GM23338 (cell line): Measurements from ENCODE around the gene MYDGF. TPM values are rescaled to one million over a fixed set of nuclear protein-coding genes. Genes with fewer than 3 reads are reported as not detected.

Experiments
- ATAC-seq: fragments of 200-7000 bp; cut with Tn5 transposase; 3 replicates; pipeline ENCODE4 v1.9.1; 2020
- DNase-seq: peaks from one replicate; pipeline ENCODE4 v3.0.0-alpha.2; 2015; ENCODE audit warnings: low spot score
- H2AFZ ChIP-seq: fragments of 200-600 bp; sonication (generic); 2 replicates; pipeline ENCODE4 v1.8.0; 2016; ENCODE audit warnings: antibody characterized with exemption, mild to moderate bottlenecking, moderate library complexity
- H3F3A ChIP-seq: fragments of 200-600 bp; sonication (generic); replicated peaks from 2 replicates; pipeline ENCODE4 v1.8.0; 2017; ENCODE audit warnings: antibody characterized with exemption, mixed run types, low read depth
- H3K27ac ChIP-seq: fragments of 200-600 bp; sonication (generic); 2 replicates; pipeline ENCODE4 v1.6.1; 2016; ENCODE audit warnings: low read depth
- H3K27me3 ChIP-seq: fragments of 200-600 bp; sonication (generic); 2 replicates; pipeline ENCODE4 v1.8.0; 2016; ENCODE audit warnings: mild to moderate bottlenecking, mixed run types, moderate library complexity; ENCODE audit not compliant: insufficient read depth
- H3K36me3 ChIP-seq: fragments of 200-600 bp; sonication (generic); 2 replicates; pipeline ENCODE4 v1.8.0; 2016; ENCODE audit warnings: mild to moderate bottlenecking; ENCODE audit not compliant: insufficient read depth
- H3K4me1 ChIP-seq: fragments of 200-600 bp; sonication (generic); 2 replicates; pipeline ENCODE4 v1.8.0; 2016; ENCODE audit warnings: mild to moderate bottlenecking, moderate library complexity; ENCODE audit not compliant: insufficient read depth
- H3K4me2 ChIP-seq: fragments of 200-600 bp; sonication (generic); 2 replicates; pipeline ENCODE4 v1.7.1; 2017; ENCODE audit warnings: mixed run types
- H3K4me3 ChIP-seq: fragments of 200-600 bp; sonication (generic); 2 replicates; pipeline ENCODE4 v1.6.1; 2016; ENCODE audit warnings: mixed run types
- H3K79me2 ChIP-seq: fragments of 200-600 bp; sonication (generic); replicated peaks from 2 replicates; pipeline ENCODE4 v1.8.0; 2017; ENCODE audit warnings: mild to moderate bottlenecking; ENCODE audit not compliant: insufficient read depth
- H3K9me2 ChIP-seq: fragments of 200-600 bp; sonication (generic); 2 replicates; pipeline ENCODE4 v1.8.0; 2017; ENCODE audit not compliant: insufficient read depth
- H4K20me1 ChIP-seq: fragments of 200-600 bp; sonication (generic); replicated peaks from 2 replicates; pipeline ENCODE4 v1.8.0; 2017; ENCODE audit warnings: mild to moderate bottlenecking; ENCODE audit not compliant: insufficient read depth
- H3K27ac Mint-ChIP-seq: 2 replicates; pipeline ENCODE4 v1.8.0; 2020; ENCODE audit warnings: inconsistent platforms, mild to moderate bottlenecking, moderate library complexity, mixed read lengths
- H3K27me3 Mint-ChIP-seq: 3 replicates; pipeline ENCODE4 v1.8.0; 2022; ENCODE audit warnings: low read depth, mild to moderate bottlenecking, moderate library complexity, mixed read lengths, inconsistent platforms; ENCODE audit not compliant: insufficient read depth, poor library complexity
- H3K36me3 Mint-ChIP-seq: 3 replicates; pipeline ENCODE4 v1.8.0; 2021; ENCODE audit warnings: low read depth, mild to moderate bottlenecking, inconsistent platforms, moderate library complexity, mixed read lengths
- H3K4me1 Mint-ChIP-seq: 3 replicates; pipeline ENCODE4 v1.8.0; 2020; ENCODE audit warnings: mild to moderate bottlenecking, inconsistent platforms, mixed read lengths
- H3K4me3 Mint-ChIP-seq: 3 replicates; pipeline ENCODE4 v1.8.0; 2021; ENCODE audit warnings: moderate library complexity, mild to moderate bottlenecking, inconsistent platforms, mixed read lengths
- H3K9me3 Mint-ChIP-seq: 3 replicates; pipeline ENCODE4 v1.8.0; 2020; ENCODE audit warnings: moderate library complexity, mild to moderate bottlenecking, inconsistent platforms, mixed read lengths
- CREB1 ChIP-seq: fragments of 250-450 bp; sonication (Bioruptor Pico); IDR thresholded peaks from 2 replicates; pipeline ENCODE4 v1.5.0; 2020; ENCODE audit warnings: low read depth, mild to moderate bottlenecking, moderate library complexity
- EZH2 ChIP-seq: fragments of 200-600 bp; sonication (generic); IDR thresholded peaks from one replicate; pipeline ENCODE4 v1.8.0; 2017; ENCODE audit warnings: antibody characterized with exemption, mild to moderate bottlenecking, low read depth; ENCODE audit not compliant: unreplicated experiment
- JUNB ChIP-seq: IDR thresholded peaks from one replicate; pipeline ENCODE4 v1.6.1; 2016; ENCODE audit warnings: antibody characterized with exemption; ENCODE audit not compliant: unreplicated experiment
- NANOG ChIP-seq: IDR thresholded peaks from 2 replicates; pipeline ENCODE4 v1.6.1; 2016; ENCODE audit warnings: antibody characterized with exemption, borderline replicate concordance
- POLR2AphosphoS5 ChIP-seq: IDR thresholded peaks from 2 replicates; pipeline ENCODE4 v1.6.1; 2016; ENCODE audit warnings: antibody characterized with exemption, low read depth
- STAT1 ChIP-seq: IDR thresholded peaks from one replicate; pipeline ENCODE4 v1.6.1; 2016; ENCODE audit warnings: antibody characterized with exemption; ENCODE audit not compliant: unreplicated experiment
- ZNF114 ChIP-seq: fragments of 250-450 bp; sonication (Bioruptor Pico); IDR thresholded peaks from 2 replicates; pipeline ENCODE4 v1.5.0; 2020; ENCODE audit warnings: mild to moderate bottlenecking, moderate library complexity
- ZNF331 ChIP-seq: fragments of 250-450 bp; sonication (Bioruptor Pico); IDR thresholded peaks from 2 replicates; pipeline ENCODE4 v1.5.0; 2020; ENCODE audit warnings: low read depth, mild to moderate bottlenecking, moderate library complexity
- polyA plus RNA-seq: library from polyadenylated mRNA; unstranded; fragments of >200 nt; fragmentation: Nextera tagmentation; extraction: Ambion mirVana; gene quantifications from 2 replicates; pipeline ENCODE4 v1.2.1, GENCODE V29; 2016
- total RNA-seq: library from RNA; depleted of rRNA; stranded (reverse); fragments of >200 nt; shearing (Covaris generic); gene quantifications from 2 replicates; pipeline ENCODE4 v1.2.3, GENCODE V29; 2014
- TF ChIP-seq, protein P1 (sequence below), 2 experiments: fragments of 200-600 bp in 1 of 2; sonication (generic) in 1 of 2; conservative IDR thresholded peaks; 2 replicates each; pipeline versions ENCODE4 v1.5.1 to v1.6.1; 2016 to 2017; ENCODE audit warnings: antibody characterized with exemption in 2 of 2, low read depth in 2 of 2, mild to moderate bottlenecking in 2 of 2, moderate library complexity in 1 of 2
- TF ChIP-seq, protein P2 (sequence below): IDR thresholded peaks from one replicate; pipeline ENCODE4 v1.6.1; 2018; ENCODE audit warnings: antibody characterized with exemption; ENCODE audit not compliant: unreplicated experiment
- TF ChIP-seq, protein P3 (sequence below): IDR thresholded peaks from 2 replicates; pipeline ENCODE4 v1.6.1; 2016; ENCODE audit warnings: antibody characterized with exemption

Gene MYDGF
- total and polyA plus RNA-seq, 2 experiments from 2014 or later, result 42.3 to 99.5 TPM

DNA sequence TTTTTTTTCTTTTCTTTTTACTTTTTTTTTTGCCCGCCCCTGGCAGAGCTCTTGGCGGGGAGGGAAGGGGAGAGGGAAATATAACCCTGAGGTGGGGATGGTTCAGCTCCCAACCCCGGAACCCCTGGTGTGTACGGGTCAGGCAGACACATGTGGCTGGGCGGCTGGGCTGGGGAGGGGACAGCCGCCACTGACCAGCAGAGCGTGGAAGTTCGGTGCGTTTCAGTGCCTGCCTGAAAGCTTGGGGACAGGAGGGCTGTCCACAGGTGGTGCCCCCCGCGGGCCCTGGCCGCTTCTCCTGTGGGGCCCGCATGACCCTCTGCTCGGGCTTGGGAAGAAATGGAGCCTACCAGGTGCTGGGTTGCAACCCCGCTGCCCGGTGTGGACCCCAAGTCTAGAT is 5.2 kb upstream of the MYDGF start:
- Histone ChIP-seq H3K36me3 (no peaks in the 10 kb centered on the region), H3K9me2 (no peaks in the 10 kb centered on the region), H4K20me1 (peaks cover 2% of the 10 kb centered on the region; the same call in 1 of the 2 replicates), H3K4me2 (no peak overlapping the region), H3F3A (peaks cover 27% of the 10 kb centered on the region; the same call in 1 of the 2 replicates), H2AFZ (no peak overlapping the region), H3K27me3 (no peaks in the 10 kb centered on the region), H3K27ac (no peak overlapping the region), H3K79me2 (no peaks in the 10 kb centered on the region), H3K4me3 (no peak overlapping the region), H3K4me1 (0 out of 2 replicates have a peak, but pooled peaks cover 4% of the 10 kb centered on the region)
- H3K4me3 Mint-ChIP-seq, result no peak overlapping the region
- ATAC-seq (no peak), DNase-seq (no peak)
- H3K27me3 Mint-ChIP-seq, result peaks cover 19% of the 10 kb centered on the region
- peaks cover 2% of the 10 kb centered on the region; the same call in 1 of the 3 replicates for H3K9me3 Mint-ChIP-seq
- no peak overlapping the region for H3K27ac Mint-ChIP-seq
- TF ChIP-seq ZNF331 (CRISPR knock-in tag) (no peak), STAT1 (no peak), POLR2AphosphoS5 (no peak)
- TF ChIP-seq, protein P1, sequence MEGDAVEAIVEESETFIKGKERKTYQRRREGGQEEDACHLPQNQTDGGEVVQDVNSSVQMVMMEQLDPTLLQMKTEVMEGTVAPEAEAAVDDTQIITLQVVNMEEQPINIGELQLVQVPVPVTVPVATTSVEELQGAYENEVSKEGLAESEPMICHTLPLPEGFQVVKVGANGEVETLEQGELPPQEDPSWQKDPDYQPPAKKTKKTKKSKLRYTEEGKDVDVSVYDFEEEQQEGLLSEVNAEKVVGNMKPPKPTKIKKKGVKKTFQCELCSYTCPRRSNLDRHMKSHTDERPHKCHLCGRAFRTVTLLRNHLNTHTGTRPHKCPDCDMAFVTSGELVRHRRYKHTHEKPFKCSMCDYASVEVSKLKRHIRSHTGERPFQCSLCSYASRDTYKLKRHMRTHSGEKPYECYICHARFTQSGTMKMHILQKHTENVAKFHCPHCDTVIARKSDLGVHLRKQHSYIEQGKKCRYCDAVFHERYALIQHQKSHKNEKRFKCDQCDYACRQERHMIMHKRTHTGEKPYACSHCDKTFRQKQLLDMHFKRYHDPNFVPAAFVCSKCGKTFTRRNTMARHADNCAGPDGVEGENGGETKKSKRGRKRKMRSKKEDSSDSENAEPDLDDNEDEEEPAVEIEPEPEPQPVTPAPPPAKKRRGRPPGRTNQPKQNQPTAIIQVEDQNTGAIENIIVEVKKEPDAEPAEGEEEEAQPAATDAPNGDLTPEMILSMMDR (conservative IDR thresholded peaks at IDR 0.05; ENCODE audit: low read depth in 2 of 2), result no peak
- H3K36me3 Mint-ChIP-seq, result peaks cover 3% of the 10 kb centered on the region; the same call in 2 of the 3 replicates
- peaks cover 15% of the 10 kb centered on the region for H3K4me1 Mint-ChIP-seq

DNA sequence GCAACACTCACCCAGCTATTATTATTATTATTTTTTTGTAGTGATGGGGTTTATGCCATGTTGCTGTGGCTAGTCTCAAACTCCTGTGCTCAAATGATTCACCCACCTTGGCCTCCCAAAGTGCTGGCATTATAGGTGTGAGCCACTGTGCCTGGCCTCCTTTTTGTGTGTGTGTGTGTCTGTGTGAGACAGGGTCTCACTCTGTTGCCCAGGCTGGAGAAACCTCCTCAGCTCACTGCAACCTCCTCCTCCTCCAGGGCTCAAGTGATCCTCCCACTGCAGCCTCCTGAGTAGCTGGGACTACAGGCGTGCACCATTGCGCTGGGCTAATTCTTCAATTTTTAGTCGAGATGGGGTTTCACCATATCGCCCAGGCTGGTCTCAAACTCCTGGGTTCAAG is 3.6 kb upstream of the MYDGF start:
- Histone ChIP-seq H3K27me3 (no peaks in the 10 kb centered on the region), H3K4me2 (no peak overlapping the region), H3K4me1 (0 out of 2 replicates have a peak, but pooled peaks cover 9% of the 10 kb centered on the region), H3K27ac (no peak overlapping the region), H3F3A (peaks cover 27% of the 10 kb centered on the region; the same call in 1 of the 2 replicates), H3K36me3 (no peaks in the 10 kb centered on the region), H3K4me3 (no peak overlapping the region), H4K20me1 (peaks cover 2% of the 10 kb centered on the region; the same call in 1 of the 2 replicates), H3K9me2 (no peaks in the 10 kb centered on the region), H3K79me2 (peaks cover 10% of the 10 kb centered on the region), H2AFZ (no peak overlapping the region)
- Mint-ChIP-seq H3K4me3 (no peak overlapping the region), H3K9me3 (peaks cover under 1% of the 10 kb centered on the region; the same call in 1 of the 3 replicates), H3K36me3 (peaks cover 5% of the 10 kb centered on the region; the same call in 2 of the 3 replicates), H3K4me1 (peaks cover 14% of the 10 kb centered on the region), H3K27ac (no peak overlapping the region), H3K27me3 (peaks cover 22% of the 10 kb centered on the region)
- ATAC-seq (no peak), DNase-seq (no peak)
- TF ChIP-seq STAT1 (no peak), ZNF114 (no peak), JUNB (no peak), NANOG (no peak), EZH2 (no peak), CREB1 (CRISPR knock-in tag) (no peak)
- TF ChIP-seq, protein P2, sequence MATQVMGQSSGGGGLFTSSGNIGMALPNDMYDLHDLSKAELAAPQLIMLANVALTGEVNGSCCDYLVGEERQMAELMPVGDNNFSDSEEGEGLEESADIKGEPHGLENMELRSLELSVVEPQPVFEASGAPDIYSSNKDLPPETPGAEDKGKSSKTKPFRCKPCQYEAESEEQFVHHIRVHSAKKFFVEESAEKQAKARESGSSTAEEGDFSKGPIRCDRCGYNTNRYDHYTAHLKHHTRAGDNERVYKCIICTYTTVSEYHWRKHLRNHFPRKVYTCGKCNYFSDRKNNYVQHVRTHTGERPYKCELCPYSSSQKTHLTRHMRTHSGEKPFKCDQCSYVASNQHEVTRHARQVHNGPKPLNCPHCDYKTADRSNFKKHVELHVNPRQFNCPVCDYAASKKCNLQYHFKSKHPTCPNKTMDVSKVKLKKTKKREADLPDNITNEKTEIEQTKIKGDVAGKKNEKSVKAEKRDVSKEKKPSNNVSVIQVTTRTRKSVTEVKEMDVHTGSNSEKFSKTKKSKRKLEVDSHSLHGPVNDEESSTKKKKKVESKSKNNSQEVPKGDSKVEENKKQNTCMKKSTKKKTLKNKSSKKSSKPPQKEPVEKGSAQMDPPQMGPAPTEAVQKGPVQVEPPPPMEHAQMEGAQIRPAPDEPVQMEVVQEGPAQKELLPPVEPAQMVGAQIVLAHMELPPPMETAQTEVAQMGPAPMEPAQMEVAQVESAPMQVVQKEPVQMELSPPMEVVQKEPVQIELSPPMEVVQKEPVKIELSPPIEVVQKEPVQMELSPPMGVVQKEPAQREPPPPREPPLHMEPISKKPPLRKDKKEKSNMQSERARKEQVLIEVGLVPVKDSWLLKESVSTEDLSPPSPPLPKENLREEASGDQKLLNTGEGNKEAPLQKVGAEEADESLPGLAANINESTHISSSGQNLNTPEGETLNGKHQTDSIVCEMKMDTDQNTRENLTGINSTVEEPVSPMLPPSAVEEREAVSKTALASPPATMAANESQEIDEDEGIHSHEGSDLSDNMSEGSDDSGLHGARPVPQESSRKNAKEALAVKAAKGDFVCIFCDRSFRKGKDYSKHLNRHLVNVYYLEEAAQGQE, result no peak
- TF ChIP-seq, protein P3, sequence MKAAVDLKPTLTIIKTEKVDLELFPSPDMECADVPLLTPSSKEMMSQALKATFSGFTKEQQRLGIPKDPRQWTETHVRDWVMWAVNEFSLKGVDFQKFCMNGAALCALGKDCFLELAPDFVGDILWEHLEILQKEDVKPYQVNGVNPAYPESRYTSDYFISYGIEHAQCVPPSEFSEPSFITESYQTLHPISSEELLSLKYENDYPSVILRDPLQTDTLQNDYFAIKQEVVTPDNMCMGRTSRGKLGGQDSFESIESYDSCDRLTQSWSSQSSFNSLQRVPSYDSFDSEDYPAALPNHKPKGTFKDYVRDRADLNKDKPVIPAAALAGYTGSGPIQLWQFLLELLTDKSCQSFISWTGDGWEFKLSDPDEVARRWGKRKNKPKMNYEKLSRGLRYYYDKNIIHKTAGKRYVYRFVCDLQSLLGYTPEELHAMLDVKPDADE, result no peak
